Measurements from ENCODE around the gene GLIS1. TPM values are rescaled to one million over a fixed set of nuclear protein-coding genes. Genes with fewer than 3 reads are reported as not detected.

GLIS1 gene
- total and polyA plus RNA-seq, 2 donors, result 0.05 to 0.59 TPM

- no peak overlapping the region for H3K4me3 ChIP-seq (ENCODE audit: low read length in 2 of 2)
- peaks cover 0 to 4% of the 10 kb centered on the region in 2 donors for H3K9me3 ChIP-seq (ENCODE audit: control insufficient read depth in 2 of 2, insufficient read depth in 1 of 2, low read length in 1 of 2)
- H3K4me1 ChIP-seq (ENCODE audit: control insufficient read depth in 2 of 2, insufficient read depth in 2 of 2, low read length in 2 of 2), result peaks cover 9 to 37% of the 10 kb centered on the region in 2 donors
- no peaks in the 10 kb centered on the region for H3K36me3 ChIP-seq (ENCODE audit: control insufficient read depth in 2 of 2, insufficient read depth in 2 of 2, low read length in 1 of 2)
- 96% methylated on average over 20 of the region's 20 CpGs for WGBS
- no peaks in the 10 kb centered on the region for H3K27me3 ChIP-seq (ENCODE audit: control insufficient read depth in 2 of 2, insufficient read depth in 1 of 2, low read length in 1 of 2)
- no peak for DNase-seq (ENCODE audit: low read depth in 6 of 9, low spot score in 9 of 9)
- H3K27ac ChIP-seq (ENCODE audit: low read depth in 1 of 2, low read length in 1 of 2), result no peak overlapping the region
Measured at GRCh38 chr1:53590531-53591515, 148.1 kb downstream of the GLIS1 start.

- no peak for DNase-seq (ENCODE audit: low read depth in 6 of 9, low spot score in 9 of 9)
- no peak overlapping the region for H3K27ac ChIP-seq (ENCODE audit: low read depth in 1 of 2, low read length in 1 of 2)
- no peaks in the 10 kb centered on the region for H3K27me3 ChIP-seq (ENCODE audit: control insufficient read depth in 2 of 2, insufficient read depth in 1 of 2, low read length in 1 of 2)
- peaks cover 0 to 4% of the 10 kb centered on the region in 2 donors for H3K9me3 ChIP-seq (ENCODE audit: control insufficient read depth in 2 of 2, insufficient read depth in 1 of 2, low read length in 1 of 2)
- peaks cover 16 to 42% of the 10 kb centered on the region in 2 donors for H3K4me1 ChIP-seq (ENCODE audit: control insufficient read depth in 2 of 2, insufficient read depth in 2 of 2, low read length in 2 of 2)
- WGBS, result 84% methylated on average over 4 of the region's 4 CpGs
- no peaks in the 10 kb centered on the region for H3K36me3 ChIP-seq (ENCODE audit: control insufficient read depth in 2 of 2, insufficient read depth in 2 of 2, low read length in 1 of 2)
- H3K4me3 ChIP-seq (ENCODE audit: low read length in 2 of 2), result no peak overlapping the region
Measured at GRCh38 chr1:53590104-53590503, 148.9 kb downstream of the GLIS1 start.

GRCh38 chr1:53589043-53589887, 149.7 kb downstream of the GLIS1 start:
- no peak overlapping the region for H3K4me3 ChIP-seq (ENCODE audit: low read length in 2 of 2)
- no peaks in the 10 kb centered on the region for H3K36me3 ChIP-seq (ENCODE audit: control insufficient read depth in 2 of 2, insufficient read depth in 2 of 2, low read length in 1 of 2)
- WGBS, result 97% methylated on average over 11 of the region's 11 CpGs
- peaks cover 25 to 51% of the 10 kb centered on the region in 2 donors for H3K4me1 ChIP-seq (ENCODE audit: control insufficient read depth in 2 of 2, insufficient read depth in 2 of 2, low read length in 2 of 2)
- no peak for DNase-seq (ENCODE audit: low read depth in 6 of 9, low spot score in 9 of 9)
- no peaks in the 10 kb centered on the region for H3K27me3 ChIP-seq (ENCODE audit: control insufficient read depth in 2 of 2, insufficient read depth in 1 of 2, low read length in 1 of 2)
- H3K27ac ChIP-seq (ENCODE audit: low read depth in 1 of 2, low read length in 1 of 2), result no peak overlapping the region
- H3K9me3 ChIP-seq (ENCODE audit: control insufficient read depth in 2 of 2, insufficient read depth in 1 of 2, low read length in 1 of 2), result peaks cover 0 to 4% of the 10 kb centered on the region in 2 donors

GRCh38 chr1:53588053-53588779, 150.7 kb downstream of the GLIS1 start:
- no peaks in the 10 kb centered on the region for H3K27me3 ChIP-seq (ENCODE audit: control insufficient read depth in 2 of 2, insufficient read depth in 1 of 2, low read length in 1 of 2)
- no peaks in the 10 kb centered on the region for H3K36me3 ChIP-seq (ENCODE audit: control insufficient read depth in 2 of 2, insufficient read depth in 2 of 2, low read length in 1 of 2)
- WGBS, result 97% methylated on average over 6 of the region's 6 CpGs
- H3K4me3 ChIP-seq (ENCODE audit: low read length in 2 of 2), result no peak overlapping the region
- no peak overlapping the region for H3K27ac ChIP-seq (ENCODE audit: low read depth in 1 of 2, low read length in 1 of 2)
- no peak for DNase-seq (ENCODE audit: low read depth in 6 of 9, low spot score in 9 of 9)
- peaks cover 0 to 4% of the 10 kb centered on the region in 2 donors for H3K9me3 ChIP-seq (ENCODE audit: control insufficient read depth in 2 of 2, insufficient read depth in 1 of 2, low read length in 1 of 2)
- H3K4me1 ChIP-seq (ENCODE audit: control insufficient read depth in 2 of 2, insufficient read depth in 2 of 2, low read length in 2 of 2), result peaks cover 26 to 53% of the 10 kb centered on the region in 2 donors

GRCh38 chr1:53587252-53587988, 151.5 kb downstream of the GLIS1 start:
- H3K36me3 ChIP-seq (ENCODE audit: control insufficient read depth in 2 of 2, insufficient read depth in 2 of 2, low read length in 1 of 2), result no peaks in the 10 kb centered on the region
- no peak overlapping the region for H3K27ac ChIP-seq (ENCODE audit: low read depth in 1 of 2, low read length in 1 of 2)
- H3K4me1 ChIP-seq (ENCODE audit: control insufficient read depth in 2 of 2, insufficient read depth in 2 of 2, low read length in 2 of 2), result peaks cover 21 to 54% of the 10 kb centered on the region in 2 donors
- H3K9me3 ChIP-seq (ENCODE audit: control insufficient read depth in 2 of 2, insufficient read depth in 1 of 2, low read length in 1 of 2), result peaks cover 0 to 4% of the 10 kb centered on the region in 2 donors
- no peaks in the 10 kb centered on the region for H3K27me3 ChIP-seq (ENCODE audit: control insufficient read depth in 2 of 2, insufficient read depth in 1 of 2, low read length in 1 of 2)
- no peak for DNase-seq (ENCODE audit: low read depth in 6 of 9, low spot score in 9 of 9)
- no peak overlapping the region for H3K4me3 ChIP-seq (ENCODE audit: low read length in 2 of 2)
- 93% methylated on average over 4 of the region's 4 CpGs for WGBS

GRCh38 chr1:53586765-53587164, 152.2 kb downstream of the GLIS1 start:
- WGBS, result 96% methylated on average over 2 of the region's 2 CpGs
- Histone ChIP-seq H3K4me1 (ENCODE audit: control insufficient read depth in 2 of 2, insufficient read depth in 2 of 2, low read length in 2 of 2) (peaks cover 21 to 55% of the 10 kb centered on the region in 2 donors), H3K27me3 (ENCODE audit: control insufficient read depth in 2 of 2, insufficient read depth in 1 of 2, low read length in 1 of 2) (no peaks in the 10 kb centered on the region), H3K4me3 (ENCODE audit: low read length in 2 of 2) (no peak overlapping the region), H3K27ac (ENCODE audit: low read depth in 1 of 2, low read length in 1 of 2) (no peak overlapping the region), H3K9me3 (ENCODE audit: control insufficient read depth in 2 of 2, insufficient read depth in 1 of 2, low read length in 1 of 2) (peaks cover 0 to 4% of the 10 kb centered on the region in 2 donors), H3K36me3 (ENCODE audit: control insufficient read depth in 2 of 2, insufficient read depth in 2 of 2, low read length in 1 of 2) (no peaks in the 10 kb centered on the region)
- DNase-seq (ENCODE audit: low read depth in 6 of 9, low spot score in 9 of 9), result no peak

GRCh38 chr1:53585565-53585964, 153.4 kb downstream of the GLIS1 start:
- no peak for DNase-seq (ENCODE audit: low read depth in 6 of 9, low spot score in 9 of 9)
- Histone ChIP-seq H3K9me3 (ENCODE audit: control insufficient read depth in 2 of 2, insufficient read depth in 1 of 2, low read length in 1 of 2) (peaks cover 0 to 4% of the 10 kb centered on the region in 2 donors), H3K27ac (ENCODE audit: low read depth in 1 of 2, low read length in 1 of 2) (peak overlapping the region in 1 of 2 donors; percentile 89), H3K4me1 (ENCODE audit: control insufficient read depth in 2 of 2, insufficient read depth in 2 of 2, low read length in 2 of 2) (peaks cover 21 to 55% of the 10 kb centered on the region in 2 donors), H3K4me3 (ENCODE audit: low read length in 2 of 2) (no peak overlapping the region), H3K27me3 (ENCODE audit: control insufficient read depth in 2 of 2, insufficient read depth in 1 of 2, low read length in 1 of 2) (no peaks in the 10 kb centered on the region), H3K36me3 (ENCODE audit: control insufficient read depth in 2 of 2, insufficient read depth in 2 of 2, low read length in 1 of 2) (no peaks in the 10 kb centered on the region)
- whole genome bisulfite sequencing, result 91% methylated on average over 1 of the region's 1 CpG

GRCh38 chr1:53585129-53585528, 153.8 kb downstream of the GLIS1 start:
- peaks cover 21 to 55% of the 10 kb centered on the region in 2 donors for H3K4me1 ChIP-seq (ENCODE audit: control insufficient read depth in 2 of 2, insufficient read depth in 2 of 2, low read length in 2 of 2)
- no peaks in the 10 kb centered on the region for H3K27me3 ChIP-seq (ENCODE audit: control insufficient read depth in 2 of 2, insufficient read depth in 1 of 2, low read length in 1 of 2)
- H3K36me3 ChIP-seq (ENCODE audit: control insufficient read depth in 2 of 2, insufficient read depth in 2 of 2, low read length in 1 of 2), result no peaks in the 10 kb centered on the region
- no peak overlapping the region for H3K4me3 ChIP-seq (ENCODE audit: low read length in 2 of 2)
- peak; percentile 61 to 95 (median 82) for DNase-seq (ENCODE audit: low read depth in 6 of 9, low spot score in 9 of 9)
- peak overlapping the region in 1 of 2 donors; percentile 89 for H3K27ac ChIP-seq (ENCODE audit: low read depth in 1 of 2, low read length in 1 of 2)
- WGBS, result 5% methylated on average over 5 of the region's 5 CpGs
- H3K9me3 ChIP-seq (ENCODE audit: control insufficient read depth in 2 of 2, insufficient read depth in 1 of 2, low read length in 1 of 2), result peaks cover 0 to 4% of the 10 kb centered on the region in 2 donors
